Measurements from ENCODE around the gene FATE1.
"Not testable (repeated sequence)": the region's sequence is repeated elsewhere in the genome, so short reads cannot be mapped to it uniquely, and the experiment has no call there.

The FATE1 gene

GRCh38 chrX:151695583-151696340, 20.1 kb upstream of the FATE1 start:
- Histone ChIP-seq H3K4me3 (ENCODE audit: low read depth, low read length) (peak overlapping the region; percentile 50), H3K9ac (ENCODE audit: low read depth, low read length) (no peak overlapping the region), H3K4me1 (ENCODE audit: control insufficient read depth, insufficient read depth, low read length) (no peaks in the 10 kb centered on the region), H3K27ac (ENCODE audit: low read depth, low read length) (no peak overlapping the region), H3K27me3 (ENCODE audit: control insufficient read depth, insufficient read depth, low read length) (peaks cover 6% of the 10 kb centered on the region; the same call in 1 of the 2 replicates), H3K9me3 (ENCODE audit: control insufficient read depth, insufficient read depth, low read length) (peaks cover 66% of the 10 kb centered on the region), H3K36me3 (ENCODE audit: control insufficient read depth, insufficient read depth, low read length) (no peaks in the 10 kb centered on the region)

GRCh38 chrX:151697082-151697481, 18.8 kb upstream of the FATE1 start:
- not testable (repeated sequence) for H3K36me3 ChIP-seq (ENCODE audit: control insufficient read depth, insufficient read depth, low read length); H3K4me3 ChIP-seq (ENCODE audit: low read depth, low read length); H3K4me1 ChIP-seq (ENCODE audit: control insufficient read depth, insufficient read depth, low read length); H3K9ac ChIP-seq (ENCODE audit: low read depth, low read length); H3K27me3 ChIP-seq (ENCODE audit: control insufficient read depth, insufficient read depth, low read length); H3K27ac ChIP-seq (ENCODE audit: low read depth, low read length)
- H3K9me3 ChIP-seq (ENCODE audit: control insufficient read depth, insufficient read depth, low read length): peaks cover 61% of the 10 kb centered on the region

GRCh38 chrX:151697522-151697921, 18.3 kb upstream of the FATE1 start:
- H3K4me1 ChIP-seq (ENCODE audit: control insufficient read depth, insufficient read depth, low read length): no peaks in the 10 kb centered on the region
- peaks cover 58% of the 10 kb centered on the region for H3K9me3 ChIP-seq (ENCODE audit: control insufficient read depth, insufficient read depth, low read length)
- no peak overlapping the region for H3K27ac ChIP-seq (ENCODE audit: low read depth, low read length)
- peaks cover 6% of the 10 kb centered on the region; the same call in 1 of the 2 replicates for H3K27me3 ChIP-seq (ENCODE audit: control insufficient read depth, insufficient read depth, low read length)
- no peak overlapping the region for H3K4me3 ChIP-seq (ENCODE audit: low read depth, low read length)
- no peaks in the 10 kb centered on the region for H3K36me3 ChIP-seq (ENCODE audit: control insufficient read depth, insufficient read depth, low read length)
- no peak overlapping the region for H3K9ac ChIP-seq (ENCODE audit: low read depth, low read length)

GRCh38 chrX:151698485-151698884, 17.4 kb upstream of the FATE1 start:
- Histone ChIP-seq H3K36me3 (ENCODE audit: control insufficient read depth, insufficient read depth, low read length) (no peaks in the 10 kb centered on the region), H3K27me3 (ENCODE audit: control insufficient read depth, insufficient read depth, low read length) (peaks cover 6% of the 10 kb centered on the region; the same call in 1 of the 2 replicates), H3K9me3 (ENCODE audit: control insufficient read depth, insufficient read depth, low read length) (peaks cover 58% of the 10 kb centered on the region), H3K27ac (ENCODE audit: low read depth, low read length) (no peak overlapping the region), H3K9ac (ENCODE audit: low read depth, low read length) (no peak overlapping the region), H3K4me1 (ENCODE audit: control insufficient read depth, insufficient read depth, low read length) (no peaks in the 10 kb centered on the region), H3K4me3 (ENCODE audit: low read depth, low read length) (no peak overlapping the region)

- H3K27me3 ChIP-seq (ENCODE audit: control insufficient read depth, insufficient read depth, low read length): peaks cover 3% of the 10 kb centered on the region; the same call in 1 of the 2 replicates
- no peak overlapping the region for H3K9ac ChIP-seq (ENCODE audit: low read depth, low read length)
- H3K4me1 ChIP-seq (ENCODE audit: control insufficient read depth, insufficient read depth, low read length): no peaks in the 10 kb centered on the region
- H3K27ac ChIP-seq (ENCODE audit: low read depth, low read length): no peak overlapping the region
- no peaks in the 10 kb centered on the region for H3K36me3 ChIP-seq (ENCODE audit: control insufficient read depth, insufficient read depth, low read length)
- H3K4me3 ChIP-seq (ENCODE audit: low read depth, low read length): no peak overlapping the region
- peaks cover 56% of the 10 kb centered on the region for H3K9me3 ChIP-seq (ENCODE audit: control insufficient read depth, insufficient read depth, low read length)
Measured at GRCh38 chrX:151699746-151700145, 16.1 kb upstream of the FATE1 start.

GRCh38 chrX:151700581-151700980, 15.3 kb upstream of the FATE1 start:
- Histone ChIP-seq H3K9ac (ENCODE audit: low read depth, low read length) (no peak overlapping the region), H3K9me3 (ENCODE audit: control insufficient read depth, insufficient read depth, low read length) (peaks cover 61% of the 10 kb centered on the region), H3K4me3 (ENCODE audit: low read depth, low read length) (no peak overlapping the region), H3K27me3 (ENCODE audit: control insufficient read depth, insufficient read depth, low read length) (peaks cover 3% of the 10 kb centered on the region; the same call in 1 of the 2 replicates), H3K27ac (ENCODE audit: low read depth, low read length) (no peak overlapping the region), H3K4me1 (ENCODE audit: control insufficient read depth, insufficient read depth, low read length) (no peaks in the 10 kb centered on the region), H3K36me3 (ENCODE audit: control insufficient read depth, insufficient read depth, low read length) (no peaks in the 10 kb centered on the region)

GRCh38 chrX:151701071-151701470, 14.8 kb upstream of the FATE1 start:
- Histone ChIP-seq H3K9ac (ENCODE audit: low read depth, low read length) (no peak overlapping the region), H3K9me3 (ENCODE audit: control insufficient read depth, insufficient read depth, low read length) (peaks cover 65% of the 10 kb centered on the region), H3K27ac (ENCODE audit: low read depth, low read length) (no peak overlapping the region), H3K27me3 (ENCODE audit: control insufficient read depth, insufficient read depth, low read length) (no peaks in the 10 kb centered on the region; the same call in 1 of the 2 replicates), H3K4me1 (ENCODE audit: control insufficient read depth, insufficient read depth, low read length) (no peaks in the 10 kb centered on the region), H3K4me3 (ENCODE audit: low read depth, low read length) (no peak overlapping the region), H3K36me3 (ENCODE audit: control insufficient read depth, insufficient read depth, low read length) (no peaks in the 10 kb centered on the region)

- no peaks in the 10 kb centered on the region for H3K4me1 ChIP-seq (ENCODE audit: control insufficient read depth, insufficient read depth, low read length)
- H3K27me3 ChIP-seq (ENCODE audit: control insufficient read depth, insufficient read depth, low read length): no peaks in the 10 kb centered on the region
Measured at GRCh38 chrX:151701531-151701930, 14.3 kb upstream of the FATE1 start.

GRCh38 chrX:151702026-151702714, 13.7 kb upstream of the FATE1 start:
- H3K36me3 ChIP-seq (ENCODE audit: control insufficient read depth, insufficient read depth, low read length): no peaks in the 10 kb centered on the region
- H3K4me3 ChIP-seq (ENCODE audit: low read depth, low read length): no peak overlapping the region
- no peak overlapping the region for H3K27ac ChIP-seq (ENCODE audit: low read depth, low read length)
- H3K27me3 ChIP-seq (ENCODE audit: control insufficient read depth, insufficient read depth, low read length): no peaks in the 10 kb centered on the region
- peaks cover 75% of the 10 kb centered on the region for H3K9me3 ChIP-seq (ENCODE audit: control insufficient read depth, insufficient read depth, low read length)
- H3K9ac ChIP-seq (ENCODE audit: low read depth, low read length): no peak overlapping the region
- no peaks in the 10 kb centered on the region for H3K4me1 ChIP-seq (ENCODE audit: control insufficient read depth, insufficient read depth, low read length)

More at GRCh38 chrX:151701531-151701930, 14.3 kb upstream of the FATE1 start:
- Histone ChIP-seq H3K4me3 (ENCODE audit: low read depth, low read length) (no peak overlapping the region), H3K9ac (ENCODE audit: low read depth, low read length) (no peak overlapping the region), H3K27ac (ENCODE audit: low read depth, low read length) (no peak overlapping the region), H3K36me3 (ENCODE audit: control insufficient read depth, insufficient read depth, low read length) (no peaks in the 10 kb centered on the region), H3K9me3 (ENCODE audit: control insufficient read depth, insufficient read depth, low read length) (peaks cover 68% of the 10 kb centered on the region)

GRCh38 chrX:151702741-151703340, 13.0 kb upstream of the FATE1 start:
- no peak overlapping the region for H3K9ac ChIP-seq (ENCODE audit: low read depth, low read length)
- no peak overlapping the region for H3K4me3 ChIP-seq (ENCODE audit: low read depth, low read length)
- H3K36me3 ChIP-seq (ENCODE audit: control insufficient read depth, insufficient read depth, low read length): no peaks in the 10 kb centered on the region
- peaks cover 77% of the 10 kb centered on the region for H3K9me3 ChIP-seq (ENCODE audit: control insufficient read depth, insufficient read depth, low read length)
- H3K27me3 ChIP-seq (ENCODE audit: control insufficient read depth, insufficient read depth, low read length): no peaks in the 10 kb centered on the region
- H3K27ac ChIP-seq (ENCODE audit: low read depth, low read length): no peak overlapping the region
- no peaks in the 10 kb centered on the region for H3K4me1 ChIP-seq (ENCODE audit: control insufficient read depth, insufficient read depth, low read length)

GRCh38 chrX:151703487-151703886, 12.3 kb upstream of the FATE1 start:
- no peaks in the 10 kb centered on the region for H3K27me3 ChIP-seq (ENCODE audit: control insufficient read depth, insufficient read depth, low read length)

More at GRCh38 chrX:151703487-151703886, 12.3 kb upstream of the FATE1 start:
- Histone ChIP-seq H3K9me3 (ENCODE audit: control insufficient read depth, insufficient read depth, low read length) (peaks cover 77% of the 10 kb centered on the region), H3K4me1 (ENCODE audit: control insufficient read depth, insufficient read depth, low read length) (no peaks in the 10 kb centered on the region), H3K27ac (ENCODE audit: low read depth, low read length) (no peak overlapping the region), H3K9ac (ENCODE audit: low read depth, low read length) (no peak overlapping the region), H3K36me3 (ENCODE audit: control insufficient read depth, insufficient read depth, low read length) (no peaks in the 10 kb centered on the region), H3K4me3 (ENCODE audit: low read depth, low read length) (no peak overlapping the region)

Data from HUES48 (cell line).